HG03064 (cell line): ENCODE results near the gene PVALB.

Experiments used
- ATAC-seq: cut with Tn5 transposase; IDR thresholded peaks from one replicate; pipeline ENCODE4 v1.9.1; 2021; ENCODE audit warnings: low read depth; ENCODE audit not compliant: unreplicated experiment

PVALB gene

DNA sequence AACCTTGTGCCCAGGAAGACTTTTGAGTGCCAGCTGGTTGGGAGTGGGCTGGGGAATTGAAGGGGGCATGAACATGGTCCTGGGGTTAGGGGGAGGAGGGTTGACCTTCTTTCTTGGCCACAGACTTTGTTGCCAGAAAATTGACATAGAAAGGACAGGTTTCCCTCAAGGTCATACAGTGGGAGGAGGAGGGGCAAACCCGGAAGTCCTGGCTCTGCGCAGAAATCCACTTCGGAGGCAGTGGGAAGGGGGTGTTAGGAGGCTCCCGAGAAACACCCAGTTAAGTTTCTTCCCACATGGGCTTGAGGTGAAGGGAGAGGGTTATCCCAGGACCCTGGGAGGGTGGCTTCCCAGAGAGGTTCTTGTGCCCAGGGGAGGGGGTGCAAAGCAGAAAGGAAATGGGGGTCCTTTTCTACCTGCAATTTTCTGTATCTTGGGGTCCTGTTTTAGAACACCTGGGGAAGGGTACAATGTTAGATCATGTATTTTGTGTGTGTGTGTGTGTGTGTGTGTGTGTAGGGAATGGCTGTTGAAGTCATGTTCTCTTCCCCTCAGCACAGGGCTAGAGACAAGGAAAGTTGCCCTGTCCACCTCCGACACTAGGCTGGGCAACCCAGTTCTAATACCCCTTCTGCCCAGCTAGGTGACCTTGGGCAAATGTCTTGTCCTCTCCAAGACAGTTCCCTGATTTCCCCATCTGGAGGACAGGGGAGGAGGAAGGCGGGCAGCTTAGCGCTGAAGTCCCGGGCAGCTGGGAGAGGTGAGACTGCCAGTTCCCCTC, 1.1 kb downstream of the PVALB start:
- no peak for ATAC-seq

DNA sequence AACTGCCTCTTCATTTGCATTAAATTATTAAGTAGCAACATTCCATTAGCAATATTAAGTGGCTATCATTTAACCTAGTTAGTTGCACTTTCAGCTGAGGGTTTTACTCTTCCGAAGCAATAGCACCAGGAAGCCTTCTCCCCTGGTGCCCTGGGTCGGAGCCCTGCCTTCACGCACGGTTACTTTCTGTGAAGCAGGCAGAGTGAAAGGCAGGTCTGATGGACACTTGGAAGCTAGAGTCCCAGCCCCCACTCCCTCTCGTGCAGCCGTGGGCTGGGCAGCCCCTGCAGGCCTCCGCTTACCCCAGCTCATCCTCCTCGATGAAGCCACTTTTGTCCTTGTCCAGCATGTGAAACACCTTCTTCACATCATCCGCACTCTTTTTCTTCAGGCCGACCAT, 2.0 kb downstream of the PVALB start:
- ATAC-seq = no peak

DNA sequence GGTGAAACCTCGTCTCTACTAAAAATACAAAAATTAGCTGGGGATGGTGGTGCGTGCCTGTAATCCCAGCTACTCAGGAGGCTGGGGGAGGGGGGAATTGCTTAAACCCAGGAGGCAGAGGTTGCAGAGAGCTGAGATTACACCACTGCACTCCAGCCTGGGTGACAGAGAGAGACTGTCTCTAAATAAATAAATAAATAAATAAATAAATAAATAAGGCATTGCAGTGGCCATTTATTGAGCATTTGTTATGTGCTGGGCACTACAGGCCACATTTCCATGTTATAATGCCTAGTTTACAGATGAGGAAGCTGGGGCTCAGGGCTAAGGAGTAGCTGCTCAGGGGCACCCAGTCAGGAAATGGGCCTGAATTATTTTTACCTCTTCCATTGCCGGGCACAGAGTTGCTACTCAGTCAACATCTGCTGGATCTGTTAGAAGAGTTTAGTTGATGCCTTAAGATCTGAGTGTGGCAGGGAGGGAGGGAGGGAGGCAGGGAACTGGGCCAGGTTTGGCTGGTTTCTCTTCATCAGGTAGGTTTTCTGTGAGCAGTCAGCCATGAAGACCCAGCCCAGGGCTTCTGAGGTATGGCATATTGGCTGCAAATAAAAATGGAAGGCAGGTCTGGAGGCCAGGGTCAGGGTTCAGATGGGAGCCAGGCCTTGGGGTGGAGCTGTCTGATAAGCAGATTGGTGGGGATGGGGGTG, 5.6 kb downstream of the PVALB start:
- ATAC-seq = no peak

DNA sequence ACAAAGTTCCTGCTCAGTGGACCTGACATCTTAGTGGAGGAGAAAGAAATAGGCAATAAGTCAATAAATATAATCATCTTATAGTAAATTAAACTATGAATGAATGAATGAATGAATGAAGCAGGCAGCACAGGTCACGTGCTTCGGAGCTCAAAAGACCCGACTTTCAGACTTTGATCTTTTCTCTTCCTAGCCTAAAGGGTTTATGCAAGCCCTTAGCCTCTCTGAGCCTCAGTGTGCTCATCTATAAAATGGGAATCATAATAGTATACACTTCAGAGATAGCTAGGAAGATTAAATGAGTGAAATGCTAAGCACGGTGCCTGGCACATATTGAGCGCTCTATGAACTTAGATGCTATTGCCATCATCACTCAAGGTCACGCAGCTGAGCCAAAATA, 7.5 kb downstream of the PVALB start:
- no peak for ATAC-seq

DNA sequence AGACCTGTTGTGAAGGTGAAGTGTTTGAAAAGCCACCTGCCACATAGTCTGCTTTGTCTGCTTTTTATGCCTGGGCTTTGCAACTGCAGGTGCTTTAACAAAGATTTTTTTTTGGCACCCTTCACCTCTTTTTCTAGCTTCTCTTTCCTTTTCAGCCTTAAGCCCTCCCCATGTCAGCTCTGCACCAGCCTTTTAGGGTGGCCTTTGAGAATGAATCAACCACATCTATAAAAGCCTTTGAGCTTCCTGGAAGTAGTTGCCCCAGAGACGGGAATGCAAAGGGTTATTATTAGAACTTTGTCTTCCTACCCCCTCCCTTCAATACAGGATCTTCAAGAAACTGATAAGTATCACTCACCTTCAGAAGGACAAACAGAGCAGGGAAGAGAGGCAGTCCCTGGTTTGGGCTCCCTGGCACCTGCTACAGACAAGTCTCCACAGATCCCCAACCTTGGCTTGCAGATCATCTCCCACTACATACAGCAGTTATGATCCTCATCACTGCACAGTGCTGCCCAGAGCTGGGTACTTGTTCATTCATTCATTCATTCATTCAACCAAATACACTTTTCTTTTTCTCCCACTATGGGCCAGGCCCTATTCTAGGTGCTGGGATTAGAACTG, 8.0 kb downstream of the PVALB start:
- ATAC-seq = no peak

DNA sequence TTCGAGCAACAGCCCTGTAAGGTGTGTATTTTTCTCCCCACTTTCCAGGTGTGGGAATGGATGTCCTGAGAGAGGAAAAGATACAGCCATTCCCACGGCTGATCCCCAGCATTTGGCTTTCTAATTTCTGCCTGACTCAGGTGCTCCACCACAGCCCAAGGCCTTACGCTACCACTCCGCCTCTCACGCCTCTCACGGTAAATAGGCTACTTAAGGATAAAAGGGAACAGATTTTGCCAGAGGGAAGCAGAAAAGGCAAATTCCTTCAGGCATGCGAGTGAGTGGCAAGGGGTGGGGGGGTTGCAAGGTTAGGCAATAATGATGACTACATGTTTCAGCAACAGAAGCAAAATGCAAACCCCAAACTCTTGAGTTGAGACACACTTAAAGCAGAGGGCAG, 9.2 kb downstream of the PVALB start:
- no peak for ATAC-seq

DNA sequence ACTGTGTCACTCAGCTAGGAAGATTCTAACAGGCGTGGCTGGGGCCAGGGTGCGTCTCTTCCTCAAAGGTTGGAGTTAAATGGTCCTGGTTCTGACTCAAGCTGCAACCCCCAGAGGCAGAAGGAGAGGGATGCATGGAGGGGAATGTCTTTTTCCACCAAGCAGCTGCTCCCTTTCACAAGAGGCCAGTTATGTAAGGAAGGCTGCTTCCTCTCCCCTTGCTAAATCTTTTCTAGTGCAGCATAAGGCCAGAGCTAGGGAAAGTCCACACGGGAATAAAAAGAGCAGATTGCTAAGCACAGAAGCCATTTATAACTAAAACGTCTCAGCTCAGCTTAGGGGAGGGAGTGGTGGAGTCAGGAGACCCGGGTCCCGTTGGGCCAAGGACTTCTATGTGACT, 10.0 kb downstream of the PVALB start:
- ATAC-seq = no peak

DNA sequence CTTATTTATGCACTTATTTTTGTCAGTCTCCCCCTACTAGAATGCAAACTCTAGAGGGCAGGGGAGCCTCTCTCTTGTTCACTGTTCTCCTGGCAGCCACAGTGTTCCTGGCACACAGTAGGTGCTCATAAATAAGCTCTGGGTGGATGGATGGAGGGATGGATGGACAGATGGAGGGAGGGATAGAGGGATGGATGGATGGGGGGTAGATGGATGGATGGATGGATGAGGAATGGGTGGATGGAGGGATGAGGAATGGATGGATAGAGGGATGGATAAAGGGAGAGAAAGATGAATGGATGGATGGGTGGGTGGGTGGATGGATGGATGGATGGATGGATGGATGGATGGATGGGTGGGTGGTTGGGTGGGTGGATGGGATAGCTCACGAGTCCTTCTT, 13.5 kb downstream of the PVALB start:
- ATAC-seq = no peak

DNA sequence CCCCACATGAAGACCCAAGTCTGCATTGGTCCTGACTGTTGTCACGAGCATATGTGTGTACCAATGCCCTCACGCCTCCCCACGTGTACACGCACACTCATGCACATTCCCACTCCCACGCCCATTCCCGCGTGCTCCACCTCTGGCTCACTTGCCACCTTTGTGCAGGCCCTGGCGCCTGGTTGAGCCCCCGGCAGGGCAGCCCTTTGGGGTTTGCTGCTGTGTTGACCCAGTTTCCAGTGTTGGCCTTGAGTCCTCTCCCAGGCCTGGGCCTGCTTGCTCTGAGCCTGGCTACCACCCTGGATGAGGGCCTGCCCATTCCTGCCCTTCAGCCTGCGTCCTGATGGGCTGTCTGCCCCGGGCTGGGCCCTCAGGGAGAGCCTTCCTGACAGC, 18.2 kb downstream of the PVALB start:
- no peak for ATAC-seq

DNA sequence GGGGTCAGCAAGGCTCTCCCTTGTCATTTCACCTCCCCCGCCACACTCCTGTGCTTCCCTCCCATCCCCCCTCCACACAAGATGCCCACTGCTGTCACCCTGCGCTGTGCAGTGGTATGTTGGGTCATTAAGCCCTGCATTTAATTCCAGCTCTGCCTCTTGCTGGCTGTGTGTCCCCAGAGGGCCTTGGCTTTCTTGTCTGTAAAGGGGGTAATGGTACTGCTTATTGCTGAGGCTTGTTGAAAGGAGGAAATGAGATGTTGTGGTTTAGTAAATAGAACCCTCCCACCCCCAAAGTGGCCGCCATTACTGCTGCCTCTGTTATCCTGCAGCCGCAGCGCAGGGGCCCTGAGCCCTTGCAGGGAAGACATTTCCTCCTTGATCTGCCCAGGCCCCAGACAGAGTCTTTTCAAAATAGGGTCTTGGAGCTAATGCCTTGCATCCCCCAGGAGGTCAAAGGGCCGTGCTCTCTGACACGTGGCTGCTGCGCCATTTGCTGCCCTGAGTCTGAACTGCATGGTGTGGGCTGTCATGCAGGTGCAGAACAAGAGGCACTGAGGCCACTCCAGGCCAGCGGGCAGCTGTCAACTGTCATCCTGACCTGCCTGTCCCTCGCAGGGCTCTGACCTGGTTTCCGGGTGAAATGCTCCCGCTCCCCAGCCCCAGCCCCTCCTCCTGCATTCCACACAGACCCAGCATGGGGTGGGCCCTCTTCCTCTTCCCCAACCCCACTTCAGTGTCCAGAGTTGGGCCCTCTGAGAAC, 18.7 kb downstream of the PVALB start:
- no peak for ATAC-seq

DNA sequence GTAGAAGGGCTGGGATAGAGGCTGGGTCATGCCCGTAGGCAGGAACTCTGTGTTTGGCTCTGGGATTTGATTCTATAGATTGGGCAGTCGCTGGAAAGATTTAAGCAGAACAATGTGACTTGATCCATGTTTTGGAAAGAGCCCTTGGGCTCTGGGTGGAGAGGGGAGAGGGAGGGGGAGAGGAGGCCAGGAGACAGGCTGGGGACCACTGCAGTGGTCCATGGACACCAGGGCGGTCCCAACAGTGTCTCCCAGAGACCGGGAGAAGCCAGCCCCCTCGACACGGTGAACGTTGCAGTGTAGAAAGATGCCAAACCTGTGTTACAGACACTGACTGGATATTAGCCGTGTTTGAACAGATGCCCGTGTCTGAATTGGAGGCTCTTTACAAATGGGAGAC, 19.5 kb downstream of the PVALB start:
- ATAC-seq = no peak

DNA sequence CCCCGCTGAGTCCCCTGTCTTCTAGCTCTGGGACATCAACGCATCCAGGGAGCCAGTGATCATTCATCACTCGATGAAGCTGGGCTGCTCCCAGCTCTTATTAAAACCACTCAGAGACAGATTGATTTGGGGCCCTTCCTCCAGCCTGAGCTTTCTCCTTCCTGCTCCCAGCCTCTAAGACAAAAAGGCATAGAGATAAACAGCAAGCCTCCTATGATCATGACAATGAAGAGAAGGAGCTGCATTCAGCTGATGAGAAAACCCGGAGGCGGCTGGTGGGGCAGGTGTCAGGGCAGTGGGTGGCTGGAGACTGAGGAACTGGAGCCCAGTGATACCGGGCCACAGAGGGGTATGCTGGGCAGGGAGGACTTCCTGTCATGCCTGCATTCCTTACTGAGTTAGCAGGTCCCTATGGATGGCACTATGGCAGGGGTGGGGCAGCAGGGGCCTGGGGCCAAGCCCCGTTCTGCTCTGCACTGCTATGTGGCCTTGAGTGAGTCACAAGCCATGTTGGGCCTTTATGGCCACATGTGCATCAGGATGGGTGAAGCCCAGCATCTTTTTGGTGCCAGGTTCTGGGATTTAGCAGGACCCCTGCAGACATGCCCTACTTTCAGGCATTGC, 20.2 kb downstream of the PVALB start:
- no peak for ATAC-seq

DNA sequence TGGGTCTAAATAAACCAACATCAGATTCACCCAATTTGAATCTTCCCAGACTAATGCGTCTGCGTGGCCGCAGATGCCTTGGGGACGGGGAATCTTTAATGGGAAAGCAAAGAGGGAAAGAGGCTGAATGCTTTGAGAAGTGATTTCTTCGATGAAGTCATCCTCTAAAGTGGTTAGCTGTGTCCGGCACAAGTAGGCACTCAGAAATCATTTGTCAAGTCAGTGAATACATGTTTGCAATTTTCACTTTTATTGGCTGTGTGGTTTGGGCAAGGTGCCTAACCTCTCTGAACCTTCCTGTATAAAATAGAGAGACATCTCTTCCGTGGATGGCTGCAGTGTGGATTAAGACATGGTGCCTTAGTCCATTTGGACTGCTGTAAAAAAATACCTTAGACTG, 21.2 kb downstream of the PVALB start:
- no peak for ATAC-seq

DNA sequence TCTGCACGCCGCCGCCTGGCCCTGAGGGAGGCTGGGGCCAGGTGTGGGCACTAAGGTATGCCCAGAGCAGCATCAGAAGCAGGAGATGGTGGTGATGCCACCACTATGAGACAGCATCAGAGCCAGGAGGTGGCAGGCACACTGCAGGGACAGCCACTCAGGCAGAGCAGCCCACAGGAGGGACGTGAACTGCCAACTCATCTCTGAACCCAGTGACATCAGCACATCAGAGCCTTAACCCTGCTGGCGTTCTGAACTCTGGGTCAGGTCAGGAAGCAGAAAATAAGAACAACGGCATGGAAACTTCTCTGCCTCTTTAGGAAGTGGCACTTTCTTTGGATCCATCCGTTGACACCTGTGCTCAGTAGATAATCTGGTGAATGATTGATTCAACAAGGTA, 26.2 kb downstream of the PVALB start:
- ATAC-seq = no peak

DNA sequence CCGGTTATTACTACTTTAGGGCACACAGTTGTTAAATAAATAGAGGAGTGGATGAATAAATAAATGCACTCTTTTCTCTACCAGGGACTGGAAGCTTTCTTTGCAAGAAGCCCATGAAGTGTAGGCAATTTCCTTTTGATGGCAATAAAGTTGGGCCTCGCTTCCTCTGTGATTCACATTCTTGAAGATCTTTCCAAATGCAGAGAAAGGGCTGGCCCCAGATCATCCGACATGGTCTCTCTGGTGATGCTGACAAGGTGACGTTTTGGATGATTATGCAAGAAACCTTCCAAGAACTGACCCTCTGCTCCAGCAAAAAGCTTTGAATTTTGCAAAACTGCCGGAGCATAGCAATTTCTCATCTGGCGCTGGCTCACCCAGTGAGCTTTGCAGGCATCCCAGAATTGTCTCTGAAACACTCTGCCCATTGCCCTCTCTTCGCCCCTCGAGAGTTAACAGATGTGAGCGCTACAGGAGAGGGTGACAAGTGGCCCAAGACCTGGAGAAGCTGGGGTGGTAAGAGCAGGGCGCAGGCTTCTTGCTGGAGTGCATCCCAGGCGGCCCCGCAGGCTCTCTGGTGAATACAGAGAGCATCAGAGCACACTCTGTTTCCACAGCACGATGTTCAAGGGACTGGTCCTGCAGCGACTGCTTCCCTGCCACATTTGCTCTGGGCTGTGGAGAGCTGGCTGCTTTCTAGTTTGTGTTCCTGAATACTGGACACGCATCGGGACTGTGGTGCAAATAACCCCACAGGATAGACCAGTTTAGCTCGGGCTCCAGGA, 29.4 kb downstream of the PVALB start:
- ATAC-seq = no peak

DNA sequence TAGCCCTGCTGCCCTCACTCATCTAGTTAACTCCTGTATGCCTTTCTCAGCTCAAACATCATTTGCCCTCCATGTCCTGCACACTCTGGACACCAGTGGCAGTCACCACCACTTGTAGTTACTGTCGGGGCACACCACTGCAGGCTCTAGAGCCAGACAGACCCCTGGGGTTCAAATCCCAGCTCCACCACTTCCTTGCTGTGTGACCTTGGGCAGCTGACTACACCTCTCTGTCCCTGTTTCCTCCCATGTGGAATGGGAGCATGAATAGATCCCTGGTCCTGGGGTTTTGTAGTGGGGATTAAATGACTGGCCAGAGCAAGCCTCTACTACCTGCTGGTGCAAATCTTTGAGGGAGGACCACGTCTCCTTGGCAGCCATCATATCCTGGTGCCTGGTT, 33.1 kb downstream of the PVALB start:
- no peak for ATAC-seq

DNA sequence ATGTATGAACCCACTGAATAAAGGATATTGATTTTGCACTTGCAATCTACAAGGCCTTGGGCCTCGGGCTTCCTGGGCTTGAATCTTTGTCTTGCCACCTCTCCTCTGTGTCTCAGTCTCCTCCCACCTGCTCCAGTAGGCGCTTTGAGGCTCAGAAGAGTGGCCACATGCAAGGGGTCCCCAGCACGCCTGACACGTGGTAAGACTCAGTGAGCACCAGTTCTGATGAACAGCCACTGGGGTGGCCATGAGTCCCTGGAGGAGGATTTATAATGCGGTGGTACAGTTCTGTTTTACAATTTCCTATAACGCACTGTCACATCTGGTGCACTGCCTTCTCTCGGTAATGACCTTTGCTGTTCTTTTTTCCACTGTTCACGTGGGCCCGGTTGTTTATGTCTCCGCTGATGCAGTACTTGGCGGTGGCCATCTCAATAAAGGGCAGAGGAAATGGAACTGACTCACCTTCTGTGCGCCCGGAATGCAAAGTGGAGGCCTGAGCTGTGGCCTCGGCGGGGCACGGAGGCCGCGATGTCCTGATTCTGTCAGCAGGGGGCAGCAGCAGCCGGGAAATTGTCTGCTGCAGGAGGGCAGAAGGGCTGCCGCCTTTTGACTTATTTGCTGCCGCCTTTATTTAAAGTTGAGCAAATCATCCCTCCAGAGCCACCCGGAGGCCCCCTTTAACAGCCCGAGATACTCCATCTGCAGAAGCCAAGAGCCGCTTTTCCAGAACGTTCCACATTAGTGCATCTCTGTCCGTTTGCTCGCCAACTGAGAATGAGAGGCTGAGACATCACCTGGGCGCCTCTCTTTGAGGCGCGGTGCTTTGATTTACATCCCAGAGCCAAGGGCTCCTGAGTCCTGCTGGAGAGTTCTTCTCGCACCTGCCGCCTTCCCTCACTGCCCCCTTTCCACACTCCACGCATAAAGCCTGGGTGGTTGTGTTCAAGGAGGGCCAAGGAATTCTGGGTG, 34.9 kb downstream of the PVALB start:
- peak; percentile 73 for ATAC-seq

DNA sequence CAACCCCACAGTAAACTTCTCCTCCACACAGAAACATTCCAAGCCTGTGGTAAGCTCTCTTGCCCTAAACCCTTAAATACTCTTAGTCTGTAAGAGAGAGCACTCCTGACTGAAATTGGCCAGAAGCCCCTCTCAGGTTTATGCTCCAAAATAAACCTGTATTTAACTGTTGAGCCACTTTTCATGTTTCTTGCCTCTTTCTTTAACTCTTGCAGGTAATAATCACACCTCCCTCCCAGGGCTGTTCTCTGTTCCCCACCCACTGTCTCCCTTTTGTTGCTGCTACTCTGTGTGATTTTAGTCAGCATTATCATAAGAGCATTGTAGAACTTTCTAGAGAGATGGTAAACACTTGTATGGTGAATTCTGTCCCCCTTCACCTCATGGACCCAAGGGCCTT, 38.8 kb downstream of the PVALB start:
- no peak for ATAC-seq

DNA sequence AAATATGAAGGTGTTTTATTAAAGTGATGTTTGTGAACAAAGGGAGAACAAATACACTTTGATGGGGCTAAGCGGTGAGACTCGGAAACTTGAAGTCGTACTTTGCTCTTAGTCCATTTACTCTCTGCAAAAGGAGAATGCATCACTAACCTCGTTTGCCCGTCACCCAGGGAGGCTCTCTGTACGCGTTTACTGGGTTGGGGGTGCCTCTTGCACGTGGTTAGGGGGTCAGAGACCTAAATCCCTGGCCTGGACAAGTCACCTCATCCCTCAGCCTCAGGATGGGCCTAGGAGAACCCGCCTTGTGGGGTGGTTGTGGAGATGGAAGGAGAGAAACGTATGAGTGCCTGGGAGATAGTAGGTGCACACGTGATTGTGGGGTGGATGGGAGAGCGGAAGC, 40.1 kb downstream of the PVALB start:
- no peak for ATAC-seq
